GM18867 (cell line): ENCODE data around the gene CARTPT.

Experiments
- ATAC-seq: cut with Tn5 transposase; IDR thresholded peaks from one replicate; pipeline ENCODE4 v1.9.1; 2021; ENCODE audit warnings: mild to moderate bottlenecking, moderate library complexity; ENCODE audit not compliant: unreplicated experiment

CARTPT gene

DNA sequence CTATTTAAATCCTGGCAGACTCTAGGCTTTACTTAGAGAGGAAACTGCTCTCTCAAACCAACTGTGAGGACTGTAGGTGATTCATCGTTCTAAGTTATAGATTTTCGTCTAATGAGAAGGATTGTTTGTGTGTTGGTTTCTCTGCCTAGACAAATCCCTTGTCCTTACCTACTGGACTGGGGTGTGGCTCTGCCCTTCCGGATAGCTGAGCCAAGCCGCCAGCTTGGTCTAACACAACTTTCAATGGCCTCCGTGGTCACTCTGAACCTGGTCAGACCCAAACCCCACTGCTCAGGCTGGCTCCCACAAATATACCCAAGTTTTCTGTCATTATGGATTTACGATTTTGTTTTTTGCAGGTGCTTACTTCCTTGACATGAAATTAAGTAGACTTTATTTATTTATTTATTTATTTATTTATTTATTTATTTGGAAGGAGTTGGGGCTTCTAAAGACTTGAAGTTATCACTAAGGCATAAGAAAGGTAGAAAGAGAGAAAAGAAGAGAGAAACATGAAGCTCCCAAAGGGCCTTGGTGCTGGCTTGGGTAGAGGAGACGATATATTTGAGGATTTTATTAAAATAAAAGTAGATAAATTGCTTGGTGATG lies 19.0 kb downstream of the CARTPT start:
- ATAC-seq: no peak

DNA sequence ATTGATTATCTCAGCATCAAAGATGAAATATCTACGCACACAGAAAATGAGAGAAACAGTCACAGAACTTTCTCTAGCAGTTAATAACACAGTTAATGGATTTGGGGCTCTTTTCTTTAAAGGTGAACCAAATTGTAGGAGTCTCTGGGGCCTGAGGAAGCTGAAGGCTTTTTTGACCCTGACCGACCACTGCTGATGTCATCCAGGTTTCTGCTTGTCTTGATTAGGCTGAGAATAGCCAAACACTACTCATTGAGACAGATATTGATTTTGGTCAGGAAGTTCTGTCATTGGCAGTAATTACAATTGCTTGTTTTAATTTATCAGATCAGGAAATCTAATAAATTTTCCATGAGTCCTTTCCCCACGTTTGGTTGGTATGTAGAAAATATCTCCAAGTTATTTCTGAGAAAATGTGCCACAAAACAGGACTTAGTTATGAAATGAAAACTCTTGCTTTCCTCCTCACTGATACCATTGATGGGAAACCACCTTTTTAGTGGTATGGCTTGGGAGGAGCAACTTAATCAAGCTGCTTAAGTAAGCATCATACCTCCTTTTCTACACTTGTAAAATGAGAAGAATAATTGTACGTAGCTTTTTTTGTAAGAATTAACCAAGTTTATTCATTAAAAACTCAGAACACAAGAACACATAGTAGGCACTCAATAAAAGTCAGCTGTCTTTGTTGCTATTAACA lies 19.7 kb downstream of the CARTPT start:
- no peak for ATAC-seq

DNA sequence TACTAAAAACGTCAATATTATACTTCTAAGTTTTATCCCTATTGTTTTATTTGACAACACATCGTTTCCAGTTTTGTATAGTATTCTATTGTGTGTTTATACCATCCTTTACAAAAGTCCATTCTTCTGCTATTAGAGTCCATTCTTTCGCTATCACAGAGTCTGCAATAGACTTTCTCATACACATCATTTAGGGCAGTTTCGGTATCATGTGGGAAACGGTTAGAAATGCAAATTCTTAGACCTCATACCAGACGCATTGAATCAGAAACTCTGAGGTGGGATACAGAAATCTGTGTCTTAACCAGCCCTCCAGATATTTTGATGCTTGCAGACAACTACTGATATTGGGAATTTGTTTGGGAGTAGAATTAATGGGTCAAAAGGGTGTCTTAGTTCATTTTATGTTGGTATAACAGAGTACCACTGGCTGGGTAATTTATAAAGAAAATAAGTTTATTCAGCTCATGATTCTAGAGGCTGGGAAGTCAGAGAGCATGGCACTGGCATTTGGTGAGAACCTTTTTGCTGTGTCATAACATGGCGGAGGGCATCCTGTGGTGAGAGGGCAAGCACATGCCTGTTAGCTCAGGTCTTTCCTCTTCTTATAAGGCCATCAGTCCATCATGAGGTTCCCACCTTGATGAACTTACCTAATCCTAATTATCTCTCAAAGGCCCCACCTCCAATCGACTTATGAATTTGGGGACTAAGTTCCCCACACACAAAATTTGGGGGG lies 21.1 kb downstream of the CARTPT start:
- peak; percentile 98 for ATAC-seq

DNA sequence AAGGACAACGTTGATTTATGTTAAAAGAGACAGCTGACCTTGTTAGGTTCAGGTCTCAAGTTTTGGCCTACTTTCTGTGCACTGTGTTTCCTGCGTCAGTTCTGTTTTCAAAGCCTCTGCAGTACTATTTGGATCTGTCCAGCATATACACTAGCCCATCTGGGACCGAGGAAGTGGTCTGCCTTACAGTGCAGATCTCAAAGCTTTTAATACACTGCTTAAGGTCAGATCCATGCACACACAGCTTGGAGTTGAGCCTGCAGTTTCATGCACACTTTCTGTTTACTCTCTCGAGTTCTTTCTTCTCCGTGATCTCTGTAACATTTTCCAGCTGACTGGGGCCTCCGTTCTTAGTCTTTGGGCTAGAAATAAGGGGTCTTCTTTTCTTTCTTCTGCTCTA lies 24.1 kb downstream of the CARTPT start:
- no peak for ATAC-seq

DNA sequence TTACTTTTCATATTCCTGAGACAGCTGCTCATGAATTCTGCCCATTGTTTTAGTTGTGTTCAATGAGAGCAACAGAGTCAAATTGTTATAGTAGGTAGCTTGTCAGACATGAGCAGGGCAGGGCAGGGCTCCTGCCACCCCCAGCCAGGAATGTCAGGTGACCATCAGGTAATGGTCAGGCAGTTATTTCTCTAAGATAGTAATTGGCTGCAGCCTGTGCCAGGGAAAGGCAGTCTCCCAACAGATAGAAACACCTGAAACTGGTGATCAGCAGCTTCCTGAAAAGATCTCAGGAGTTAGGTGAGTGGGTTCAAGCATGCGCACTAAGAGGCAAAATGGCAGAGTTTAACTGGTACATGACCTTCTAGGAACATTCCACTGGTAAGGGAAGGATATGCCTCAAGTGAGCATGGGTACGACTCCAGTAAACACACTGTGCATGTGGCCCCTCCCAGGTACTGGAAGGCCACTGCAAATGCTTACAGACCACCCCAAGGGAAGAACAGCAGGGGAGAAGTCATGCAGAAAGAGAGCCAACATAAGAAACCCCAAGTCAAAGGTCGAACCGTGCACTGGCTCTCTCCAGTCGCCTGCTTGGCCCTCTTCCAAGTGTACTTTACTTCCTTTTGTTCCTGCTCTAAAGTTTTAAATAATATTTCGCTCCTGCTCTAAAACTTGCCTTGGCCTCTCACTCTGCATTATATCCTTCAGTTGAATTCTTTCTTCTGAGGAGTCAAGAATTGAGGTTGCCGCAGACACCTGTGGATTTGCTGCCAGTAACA lies 25.1 kb downstream of the CARTPT start:
- ATAC-seq: no peak

DNA sequence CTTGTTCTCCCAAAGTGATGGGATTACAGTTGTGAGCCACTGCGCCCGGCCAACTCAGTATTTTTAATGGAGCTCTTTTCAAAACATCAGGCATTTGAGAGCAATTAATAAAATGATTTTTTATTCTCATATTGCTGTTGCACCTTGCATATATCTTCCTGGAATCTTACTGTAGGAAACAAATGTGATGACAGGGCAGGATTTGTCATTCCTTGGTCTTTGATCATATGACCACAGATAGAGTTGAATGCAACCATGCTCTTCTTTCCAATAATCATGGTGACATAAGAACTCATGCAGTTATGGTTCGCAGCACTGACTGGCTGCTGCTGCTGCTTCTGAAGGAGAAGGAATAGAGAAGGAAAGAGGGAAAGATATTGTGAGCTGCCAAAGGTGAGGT lies 28.1 kb downstream of the CARTPT start:
- ATAC-seq: no peak

DNA sequence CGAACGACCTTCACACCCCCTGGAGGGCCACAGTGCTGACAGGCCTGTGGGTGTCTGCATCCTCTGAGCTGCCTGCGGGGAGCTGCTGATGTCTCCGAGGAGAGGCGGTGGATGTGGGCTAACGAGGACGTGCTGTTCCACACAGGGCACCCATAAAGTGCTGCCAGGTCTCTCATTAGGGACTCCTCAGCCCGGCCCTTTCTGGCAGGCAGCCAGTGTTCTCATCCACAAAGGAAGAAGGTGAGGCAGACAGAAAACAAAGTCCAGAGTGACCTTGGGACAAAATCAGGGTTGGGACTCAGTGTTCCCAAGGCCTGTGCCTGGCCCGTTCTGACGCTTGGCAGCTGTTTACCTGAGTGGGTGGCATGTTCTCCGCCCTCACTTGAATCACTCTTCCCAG lies 29.3 kb downstream of the CARTPT start:
- ATAC-seq: no peak

DNA sequence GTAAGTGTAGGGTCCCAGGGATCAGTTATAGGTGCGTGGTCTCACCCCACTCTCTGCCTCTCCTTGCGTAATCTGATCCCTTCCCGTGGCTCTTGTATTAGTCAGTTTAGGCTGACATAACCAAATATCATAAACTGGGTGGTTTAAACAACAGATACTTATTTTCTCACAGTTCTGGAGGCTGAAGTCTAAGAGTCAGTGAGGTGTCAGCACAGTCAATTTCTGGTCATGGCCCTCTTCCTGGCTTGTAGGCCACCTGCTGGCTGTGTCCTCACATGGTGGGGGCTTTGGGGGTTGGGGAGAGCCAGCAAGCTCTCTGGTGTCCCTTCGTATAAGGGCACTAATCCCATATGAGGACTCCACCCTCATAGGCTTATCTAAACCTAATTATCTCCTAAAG lies 32.3 kb downstream of the CARTPT start:
- ATAC-seq: no peak

DNA sequence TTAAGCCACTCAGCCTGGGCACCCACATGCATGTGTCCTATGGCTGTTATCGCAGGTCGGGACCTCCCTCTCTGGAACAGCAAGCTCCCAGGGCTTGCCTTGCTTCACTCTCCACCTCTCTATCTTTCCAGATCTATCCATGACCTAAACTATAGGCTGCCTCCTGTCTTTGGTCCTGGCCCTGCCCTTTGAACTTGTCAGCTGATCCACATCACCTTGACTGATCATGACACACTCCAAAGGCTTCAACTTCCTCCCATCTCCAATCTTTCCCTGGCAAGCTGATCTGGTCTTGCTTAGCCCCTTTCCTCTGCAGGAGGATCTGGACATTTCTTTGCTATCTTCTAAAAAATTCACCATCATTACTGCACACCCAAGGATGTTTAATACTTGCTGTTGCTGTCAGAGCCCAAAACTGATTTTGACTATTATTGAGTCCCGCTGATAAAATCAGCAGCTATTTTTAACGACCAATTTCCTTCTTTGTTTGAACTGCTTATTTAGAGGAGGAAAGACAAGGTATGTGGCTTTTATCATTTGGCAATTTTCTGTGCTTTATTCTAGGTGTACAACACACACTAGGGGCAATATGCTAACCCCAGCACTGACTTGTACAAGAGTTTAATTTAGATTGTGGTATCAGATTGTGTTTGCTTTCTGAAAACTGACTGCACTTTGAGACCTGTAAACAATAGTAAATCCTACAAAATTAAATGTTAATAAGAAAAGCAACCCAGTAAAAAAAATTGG lies 33.5 kb downstream of the CARTPT start:
- no peak for ATAC-seq

DNA sequence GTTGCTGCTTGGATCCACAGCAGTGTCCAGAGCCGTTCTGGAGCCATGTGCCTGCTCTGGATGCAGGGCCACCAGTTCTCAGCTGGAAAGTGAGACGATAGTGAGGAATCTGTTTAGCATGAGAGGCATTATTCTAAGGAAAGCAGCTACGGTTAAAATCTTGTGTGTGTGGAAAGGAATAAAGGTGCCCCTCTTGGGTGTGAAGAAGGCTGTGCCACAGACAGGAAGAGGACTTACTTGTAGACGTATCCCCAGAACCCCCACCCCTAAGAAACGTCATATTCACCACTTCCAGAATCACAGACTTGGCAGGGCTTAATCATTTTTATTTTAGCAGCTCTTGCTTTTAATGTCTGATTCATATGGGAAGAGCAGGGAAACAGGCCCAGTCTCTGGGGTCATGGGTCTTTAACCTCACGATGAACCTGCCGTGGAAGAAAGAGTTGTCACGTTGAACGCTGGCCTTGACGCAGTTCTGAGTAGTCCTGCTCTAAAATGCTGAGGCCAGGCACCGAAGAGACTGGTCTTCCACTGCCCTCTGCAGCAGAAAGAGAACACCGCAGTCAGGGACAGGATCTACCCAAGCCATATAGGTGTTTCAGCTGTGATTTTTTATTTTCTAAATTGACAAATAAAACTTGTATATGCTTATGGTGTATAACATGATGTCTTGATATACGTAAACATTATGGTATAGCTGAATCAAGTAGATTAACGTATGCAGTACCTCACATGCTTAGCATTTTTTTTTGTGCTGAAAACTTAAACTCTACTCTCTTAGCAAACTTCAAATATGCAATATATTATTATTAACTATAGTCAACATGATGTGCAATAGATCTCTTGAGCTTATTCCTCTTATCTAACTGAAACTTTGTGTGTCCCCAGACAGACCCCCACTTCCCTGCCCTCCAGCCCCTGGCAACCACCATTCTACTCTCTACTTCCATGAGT lies 38.8 kb downstream of the CARTPT start:
- peak; percentile 94 for ATAC-seq

DNA sequence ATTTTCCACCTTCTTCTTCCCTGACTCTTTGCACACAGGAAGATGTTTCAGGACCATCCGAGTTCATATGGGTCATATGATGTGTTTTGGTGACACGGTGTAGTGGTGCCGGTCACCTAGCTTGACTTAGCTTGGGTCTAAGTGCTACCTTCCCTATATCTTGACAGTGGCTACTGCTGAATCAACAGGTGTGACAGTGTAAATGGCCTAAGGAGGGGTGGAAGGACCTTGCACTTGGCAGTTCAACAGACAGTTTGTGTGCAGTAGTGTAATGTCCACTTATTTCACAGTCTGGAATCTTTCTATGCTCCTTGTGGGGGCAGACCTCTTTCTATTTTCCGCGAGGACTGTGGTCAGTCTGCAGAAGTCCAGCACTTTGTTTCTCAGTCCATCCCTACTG lies 43.8 kb downstream of the CARTPT start:
- ATAC-seq: no peak

DNA sequence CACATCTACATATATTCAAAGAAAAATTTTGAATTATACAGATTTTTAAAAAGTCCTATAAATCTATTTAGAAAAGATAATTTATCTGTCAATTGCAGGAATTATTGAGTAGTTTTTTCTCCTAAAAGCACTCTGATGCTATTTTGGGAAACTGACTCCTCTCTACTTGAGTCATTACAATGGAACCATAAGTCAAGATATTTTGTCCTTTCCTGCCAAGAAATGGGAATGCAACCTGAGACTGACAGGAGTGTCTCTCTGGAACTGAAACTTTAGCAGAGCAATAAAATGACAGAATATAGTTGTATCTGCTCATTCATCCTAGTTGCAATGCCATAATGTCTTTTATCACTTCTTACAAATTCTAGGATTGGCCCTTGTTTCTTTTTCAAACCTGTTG lies 48.6 kb downstream of the CARTPT start:
- ATAC-seq: no peak

DNA sequence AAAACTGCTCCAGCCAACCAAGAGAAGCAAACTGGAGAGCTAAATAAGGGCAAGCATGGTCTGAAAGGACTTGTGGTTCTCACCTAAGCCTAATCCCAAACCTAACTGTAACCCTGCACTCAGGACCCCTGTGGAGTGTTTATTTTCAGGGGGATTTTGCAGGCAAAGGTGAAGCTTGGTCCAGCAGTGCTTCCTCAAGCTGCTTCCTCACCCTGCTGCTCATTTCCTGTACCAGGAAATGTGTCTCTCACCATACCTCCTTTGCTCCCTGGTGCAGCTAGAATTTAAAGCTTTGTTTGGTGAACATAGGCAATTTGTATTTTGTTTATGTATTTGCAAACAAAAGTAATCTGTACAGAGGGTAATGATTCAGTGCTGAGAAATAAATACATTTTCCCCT lies 50.2 kb downstream of the CARTPT start:
- no peak for ATAC-seq

DNA sequence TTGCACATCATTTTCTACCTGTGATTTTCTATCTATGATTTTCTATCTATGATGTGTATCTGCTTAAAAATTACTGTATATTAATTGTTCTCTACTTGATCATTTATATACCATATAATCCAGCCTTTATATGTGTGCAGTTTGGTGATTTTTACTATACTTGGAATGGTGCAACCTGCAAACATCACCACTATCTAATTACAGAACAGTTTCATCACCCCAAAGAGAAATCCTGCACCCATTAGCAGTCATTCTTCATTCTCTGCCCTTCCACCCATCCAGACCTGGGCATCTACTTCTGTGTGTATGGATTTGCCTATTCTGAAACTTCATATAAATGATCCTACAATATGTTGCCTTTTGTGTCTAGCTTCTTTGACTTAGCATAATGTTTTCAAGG lies 51.3 kb downstream of the CARTPT start:
- no peak for ATAC-seq
